ENCODE data around the gene APBB3. TPM values are rescaled to one million over a fixed set of nuclear protein-coding genes. Genes with fewer than 3 reads are reported as not detected.

The APBB3 gene
- polyA plus RNA-seq, 1 donor from 2014 or later, result 131 TPM

- no peaks in the 10 kb centered on the region for H4K20me1 ChIP-seq (ENCODE audit: insufficient read depth)
- H3K9ac ChIP-seq (ENCODE audit: low read length), result no peak overlapping the region
- TF ChIP-seq POLR2AphosphoS5 (IDR thresholded peaks at IDR 0.05), result no peak
- H3K4me2 ChIP-seq (ENCODE audit: low read length), result no peak overlapping the region
- no peaks in the 10 kb centered on the region for H3K9me2 ChIP-seq (ENCODE audit: insufficient read depth, low read length)
- no peaks in the 10 kb centered on the region for H3K9me3 ChIP-seq (ENCODE audit: low read length)
- H2AFZ ChIP-seq (ENCODE audit: low read depth, low read length), result no peak overlapping the region
- H3K4me3 ChIP-seq (ENCODE audit: low read length), result no peak overlapping the region
- H3K79me2 ChIP-seq (replicated peaks; ENCODE audit: insufficient read depth, low read length), result no peaks in the 10 kb centered on the region
- H3K27me3 ChIP-seq (ENCODE audit: insufficient read depth, low read depth, low read length), result no peaks in the 10 kb centered on the region
- H3K27ac ChIP-seq (ENCODE audit: low read length), result no peak overlapping the region
- H3F3A ChIP-seq (ENCODE audit: insufficient read depth, low read length, poor library complexity, severe bottlenecking), result no peaks in the 10 kb centered on the region
- no peaks in the 10 kb centered on the region for H3K36me3 ChIP-seq (ENCODE audit: insufficient read depth, low read length)
Observed at GRCh38 chr5:140513124-140513523, 51.3 kb downstream of the APBB3 start.

- no peak overlapping the region for H3K27ac ChIP-seq (ENCODE audit: low read length)
- no peak overlapping the region for H3K4me2 ChIP-seq (ENCODE audit: low read length)
- H4K20me1 ChIP-seq (ENCODE audit: insufficient read depth), result no peaks in the 10 kb centered on the region
- no peak overlapping the region for H3K4me3 ChIP-seq (ENCODE audit: low read length)
- no peaks in the 10 kb centered on the region for H3K9me3 ChIP-seq (ENCODE audit: low read length)
- no peaks in the 10 kb centered on the region for H3K27me3 ChIP-seq (ENCODE audit: insufficient read depth, low read depth, low read length)
- H2AFZ ChIP-seq (ENCODE audit: low read depth, low read length), result no peak overlapping the region
- no peaks in the 10 kb centered on the region for H3K36me3 ChIP-seq (ENCODE audit: insufficient read depth, low read length)
- no peak for TF ChIP-seq EZH2 (IDR thresholded peaks at IDR 0.05; ENCODE audit: borderline replicate concordance, insufficient read depth, low read length, poor library complexity, severe bottlenecking)
- no peak for TF ChIP-seq MXI1 (conservative IDR thresholded peaks at IDR 0.05; ENCODE audit: poor library complexity, severe bottlenecking)
- TF ChIP-seq TAF1 (IDR thresholded peaks at IDR 0.05; ENCODE audit: low read depth), result no peak
- no peak for TF ChIP-seq RAD21 (conservative IDR thresholded peaks at IDR 0.05)
- TF ChIP-seq EP300 (conservative IDR thresholded peaks at IDR 0.05; ENCODE audit: poor library complexity, severe bottlenecking), result no peak
- TF ChIP-seq POLR2AphosphoS5 (IDR thresholded peaks at IDR 0.05), result no peak
- TF ChIP-seq CTCF (IDR thresholded peaks at IDR 0.05; ENCODE audit: poor library complexity, severe bottlenecking), result no peak
- TF ChIP-seq REST (IDR thresholded peaks at IDR 0.05; ENCODE audit: borderline replicate concordance), result no peak
- no peak for TF ChIP-seq SMC3 (conservative IDR thresholded peaks at IDR 0.05; ENCODE audit: poor library complexity)
- no peaks in the 10 kb centered on the region for H3F3A ChIP-seq (ENCODE audit: insufficient read depth, low read length, poor library complexity, severe bottlenecking)
- H3K79me2 ChIP-seq (replicated peaks; ENCODE audit: insufficient read depth, low read length), result no peaks in the 10 kb centered on the region
- H3K9ac ChIP-seq (ENCODE audit: low read length), result no peak overlapping the region
- no peaks in the 10 kb centered on the region for H3K9me2 ChIP-seq (ENCODE audit: insufficient read depth, low read length)
Observed at GRCh38 chr5:140509898-140510297, 54.5 kb downstream of the APBB3 start.

Small RNA genes within 50 kb of the gene (small RNA-seq; reads per million reads assigned to genes)
- gene RF00279 (0 reads per million in 3 experiments), gene RF00443 (0 reads per million in 3 experiments)

Other genes starting within 250 kb of the APBB3 start
- 6.7 and 9.8 TPM in 2 replicates for gene HBEGF, start 218.0 kb downstream of the APBB3 start, polyA plus RNA-seq
- gene SLC4A9, start 204.4 kb downstream of the APBB3 start, polyA plus RNA-seq, result not detected in 2 replicates
- gene ANKHD1, start 162.8 kb downstream of the APBB3 start, polyA plus RNA-seq, result 58.9 and 61.8 TPM in 2 replicates
- gene EIF4EBP3, start 16.9 kb downstream of the APBB3 start, polyA plus RNA-seq, result 1.0 TPM in 1 of 2 replicates, not detected in the other
- 73.5 and 76.2 TPM in 2 replicates for gene SRA1, start 7.1 kb downstream of the APBB3 start, polyA plus RNA-seq
- 8.1 and 8.8 TPM in 2 replicates for gene SLC35A4, start 230 bp upstream of the APBB3 start, polyA plus RNA-seq
- gene CD14, start 68.6 kb upstream of the APBB3 start, polyA plus RNA-seq, result 1.5 TPM in 1 of 2 replicates, not detected in the other
- gene TMCO6, start 74.9 kb upstream of the APBB3 start, polyA plus RNA-seq, result 23.5 and 37.5 TPM in 2 replicates
- 131 and 162 TPM in 2 replicates for gene NDUFA2, start 83.0 kb upstream of the APBB3 start, polyA plus RNA-seq
- gene IK, start 83.2 kb upstream of the APBB3 start, polyA plus RNA-seq, result 202 and 264 TPM in 2 replicates
- gene WDR55, start 100.3 kb upstream of the APBB3 start, polyA plus RNA-seq, result 20.4 and 20.7 TPM in 2 replicates
- gene DND1, start 109.0 kb upstream of the APBB3 start, polyA plus RNA-seq, result 4.2 and 4.4 TPM in 2 replicates
- 76.3 and 80.2 TPM in 2 replicates for gene HARS1, start 126.8 kb upstream of the APBB3 start, polyA plus RNA-seq
- 93.9 and 102 TPM in 2 replicates for gene HARS2, start 126.9 kb upstream of the APBB3 start, polyA plus RNA-seq
- 148 and 170 TPM in 2 replicates for gene ZMAT2, start 135.8 kb upstream of the APBB3 start, polyA plus RNA-seq
- 0.28 TPM in 1 of 2 replicates, not detected in the other for gene PCDHA1, start 221.5 kb upstream of the APBB3 start, polyA plus RNA-seq
- 8.7 and 9.9 TPM in 2 replicates for gene PCDHA2, start 230.3 kb upstream of the APBB3 start, polyA plus RNA-seq
- gene PCDHA3, start 236.5 kb upstream of the APBB3 start, polyA plus RNA-seq, result 1.7 and 3.0 TPM in 2 replicates
- 43.6 and 47.6 TPM in 2 replicates for gene PCDHA4, start 242.5 kb upstream of the APBB3 start, polyA plus RNA-seq

All from neural cell (in vitro differentiated cells).